Mucosa of gallbladder (tissue), 1 donor: ENCODE data around the gene GAS6. TPM values are rescaled to one million over a fixed set of nuclear protein-coding genes. Genes with fewer than 3 reads are reported as not detected.
A peak's percentile ranks its signal among the peaks of the same experiment; 100 is the strongest.
"Not testable (repeated sequence)": the region's sequence is repeated elsewhere in the genome, so short reads cannot be mapped to it uniquely, and the experiment has no call there.

Experiments
- DNase-seq: peaks from one replicate; pipeline ENCODE4 v3.0.0-alpha.2; 2020; ENCODE audit warnings: low spot score
- total RNA-seq: library from RNA; stranded (reverse); gene quantifications from one replicate; pipeline ENCODE4 v1.2.1, GENCODE V29; 2021
- donor health status: DM: no; HTN: no; CAD: no.

GAS6 gene
- total RNA-seq, 1 donor from 2014 or later: 118 TPM

- no peak for DNase-seq
These were observed 55.6 kb downstream of the GAS6 start for GRCh38 chr13:113808058-113808834.

GRCh38 chr13:113806526-113806925, 57.4 kb downstream of the GAS6 start:
- no peak for DNase-seq

GRCh38 chr13:113806104-113806471, 57.8 kb downstream of the GAS6 start:
- no peak for DNase-seq

DNA sequence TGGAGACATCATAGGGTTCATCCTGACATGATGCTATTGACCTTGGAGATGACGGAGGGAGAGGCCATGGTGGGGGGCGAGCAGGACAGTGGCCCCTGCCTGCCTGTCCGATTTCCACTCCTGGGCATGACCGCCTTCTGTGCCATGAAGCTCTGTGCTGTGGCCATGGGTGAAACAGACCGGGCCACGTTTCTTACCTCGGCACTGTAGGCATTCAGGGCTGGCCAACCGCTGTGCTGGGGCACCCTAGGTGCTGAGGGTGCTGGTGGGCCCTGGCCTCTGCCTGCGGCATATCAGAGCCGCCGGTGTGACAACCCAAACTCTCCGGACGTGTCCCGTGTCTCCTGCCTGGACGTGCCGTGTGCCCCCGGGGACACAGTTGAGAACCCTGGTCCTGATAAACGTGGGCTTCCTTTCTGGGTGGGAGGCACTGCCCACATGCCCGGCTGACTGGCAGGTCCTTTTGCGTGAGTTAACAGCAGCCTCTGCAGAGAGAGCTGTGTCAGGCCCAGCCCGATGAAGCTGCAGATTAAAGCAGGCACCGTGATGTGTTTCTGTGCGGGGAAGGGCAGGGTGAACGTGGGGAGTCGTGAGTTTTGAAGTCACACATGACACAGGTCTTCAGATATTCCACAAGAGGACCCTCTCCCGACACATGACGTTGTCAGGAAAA, 58.3 kb downstream of the GAS6 start:
- no peak for DNase-seq

DNA sequence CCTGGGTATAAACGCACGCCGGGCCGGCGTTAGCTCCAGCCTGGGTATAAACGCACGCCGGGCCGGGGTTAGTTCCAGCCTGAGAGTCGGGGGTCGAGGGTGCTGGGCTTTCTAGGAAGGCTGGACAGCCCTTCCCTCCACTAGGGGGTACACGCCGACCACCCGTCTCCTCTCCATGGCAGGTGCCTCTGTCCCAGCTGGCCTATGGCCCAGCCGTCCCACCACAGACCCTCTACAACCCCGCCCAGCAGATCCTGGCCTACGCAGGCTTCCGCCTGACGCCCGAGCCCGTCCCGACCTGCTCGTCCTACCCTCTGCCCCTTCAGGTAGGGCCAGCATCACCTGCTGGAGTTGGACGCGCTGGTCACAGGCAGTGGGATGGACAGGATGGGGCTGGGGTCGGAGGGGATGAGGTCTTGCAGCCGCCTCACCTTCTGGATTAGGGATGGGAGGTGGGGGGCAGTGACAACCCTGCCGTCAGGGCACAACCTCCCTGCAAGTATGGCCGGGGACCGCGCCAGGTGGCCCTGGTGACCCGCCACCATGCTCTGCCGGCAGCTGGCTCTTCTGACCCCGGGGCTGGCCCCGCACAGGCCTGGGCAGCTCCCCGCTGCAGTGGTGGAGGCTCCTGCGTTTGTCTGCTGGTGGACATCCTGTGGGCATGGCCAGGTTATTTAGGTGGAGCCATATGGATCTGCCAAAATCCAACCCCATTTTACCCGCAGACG, 59.0 kb downstream of the GAS6 start:
- DNase-seq: no peak

DNA sequence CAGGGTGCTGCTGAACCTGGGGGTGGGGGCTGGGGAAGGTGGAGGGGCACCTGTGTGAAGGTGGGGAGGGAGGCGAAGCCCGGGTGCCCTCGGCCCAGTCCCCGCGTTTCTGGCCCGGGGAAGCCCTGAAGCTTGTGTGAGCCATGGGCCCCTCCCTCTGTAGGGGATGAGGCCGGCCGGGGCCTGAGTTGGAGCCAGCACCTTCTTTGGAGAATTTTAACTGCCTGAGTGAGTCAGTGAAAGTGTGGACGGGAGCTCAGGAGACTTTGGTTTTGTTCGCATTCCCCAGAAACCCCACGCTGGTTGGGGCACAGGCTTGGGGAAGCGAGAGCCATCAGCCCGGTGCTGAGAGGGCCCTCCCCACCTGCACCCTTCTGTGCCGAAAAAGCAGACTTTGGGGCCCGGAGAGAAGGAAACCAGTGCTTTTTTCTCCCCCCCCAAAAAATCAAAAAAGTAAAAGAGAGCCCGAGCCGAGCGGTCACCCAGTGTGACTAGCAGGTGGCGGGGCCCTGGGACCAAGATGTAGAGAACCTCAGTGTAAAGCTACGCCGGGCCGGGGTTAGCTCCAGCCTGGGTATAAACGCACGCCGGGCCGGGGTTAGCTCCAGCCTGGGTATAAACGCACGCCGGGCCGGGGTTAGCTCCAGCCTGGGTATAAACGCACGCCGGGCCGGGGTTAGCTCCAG, 59.7 kb downstream of the GAS6 start:
- no peak for DNase-seq

GRCh38 chr13:113803409-113804016, 60.4 kb downstream of the GAS6 start:
- no peak for DNase-seq

GRCh38 chr13:113802761-113803160, 61.1 kb downstream of the GAS6 start:
- DNase-seq: no peak

- peak; percentile 42 for DNase-seq
These were observed 61.8 kb downstream of the GAS6 start for GRCh38 chr13:113802090-113802531.

- DNase-seq: no peak
These were observed 62.5 kb downstream of the GAS6 start for GRCh38 chr13:113801289-113801961.

DNA sequence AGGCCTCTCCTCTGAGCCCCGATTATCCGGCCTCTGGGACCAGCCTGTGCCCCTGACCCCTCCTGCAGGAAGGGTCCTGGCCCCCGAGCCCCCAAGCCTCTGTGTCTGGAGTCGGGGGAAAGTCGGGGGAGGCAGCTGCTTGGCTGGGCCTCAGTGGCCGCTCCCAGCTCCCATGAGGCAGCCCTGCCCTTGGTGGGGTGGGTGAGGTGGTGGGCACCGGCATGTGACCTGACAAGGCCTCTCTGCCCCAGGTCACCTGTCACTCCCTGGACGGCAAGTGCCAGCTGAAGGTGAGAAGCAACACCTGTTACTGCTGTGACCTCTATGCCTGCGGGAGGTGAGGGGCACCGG, 63.3 kb downstream of the GAS6 start:
- no peak for DNase-seq

DNA sequence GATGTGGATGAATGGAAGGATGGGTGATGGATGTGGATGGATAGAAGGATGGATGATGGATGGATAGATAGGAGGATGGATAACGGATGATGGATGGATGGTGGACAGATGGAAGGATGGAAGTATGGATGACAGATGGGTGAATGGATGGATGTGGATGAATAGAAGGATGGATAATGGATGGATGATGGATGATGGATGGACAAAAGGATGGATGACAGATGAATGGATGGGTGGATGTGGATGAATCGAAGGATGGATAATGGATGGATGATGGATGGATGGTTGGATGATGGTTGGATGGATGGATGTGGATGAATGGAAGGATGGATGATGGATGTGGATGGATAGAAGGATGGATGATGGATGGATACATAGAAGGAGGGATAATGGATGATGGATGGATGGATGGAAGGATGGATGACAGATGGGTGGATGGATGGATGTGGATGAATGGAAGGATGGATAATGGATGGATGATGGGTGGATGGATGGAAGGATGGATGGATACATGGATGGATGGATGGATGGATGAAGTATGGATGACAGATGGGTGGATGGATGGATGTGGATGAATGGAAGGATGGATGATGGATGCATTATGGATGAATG, 65.6 kb downstream of the GAS6 start:
- no peak for DNase-seq

DNA sequence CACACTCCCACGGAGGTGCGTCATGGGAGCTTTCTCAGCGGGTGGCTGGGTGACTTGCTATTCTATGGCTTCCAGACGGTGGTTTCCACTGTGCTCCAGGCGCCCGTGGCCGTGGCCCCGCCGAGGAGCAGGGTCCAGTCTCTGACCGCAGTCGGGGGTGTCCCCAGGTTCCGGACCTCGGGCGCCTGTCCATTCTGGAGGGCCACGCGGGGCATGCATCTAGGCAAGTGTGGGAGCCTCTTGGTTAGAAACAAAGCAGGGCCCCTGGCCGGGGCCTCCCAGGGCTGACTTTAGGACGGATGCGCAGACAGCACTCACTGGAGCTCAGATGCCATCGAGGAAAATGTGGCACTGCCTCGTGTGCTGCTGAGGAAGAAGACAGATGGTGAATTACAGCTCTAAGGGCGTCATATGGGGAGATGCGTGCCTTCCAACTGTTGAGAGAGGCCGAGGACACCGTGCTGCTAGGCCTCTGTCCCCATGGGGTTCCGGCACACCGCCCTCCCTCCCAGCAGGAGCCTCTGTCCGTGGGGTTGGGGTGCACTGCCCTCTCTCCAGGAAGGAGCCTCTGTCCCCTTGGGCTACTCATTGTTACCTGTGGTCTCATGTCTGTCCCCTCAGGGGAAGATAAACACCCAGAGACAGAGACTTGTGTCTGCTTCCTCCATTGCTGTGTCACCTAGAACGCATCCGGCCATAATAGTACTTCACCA, 66.8 kb downstream of the GAS6 start:
- DNase-seq: no peak

DNA sequence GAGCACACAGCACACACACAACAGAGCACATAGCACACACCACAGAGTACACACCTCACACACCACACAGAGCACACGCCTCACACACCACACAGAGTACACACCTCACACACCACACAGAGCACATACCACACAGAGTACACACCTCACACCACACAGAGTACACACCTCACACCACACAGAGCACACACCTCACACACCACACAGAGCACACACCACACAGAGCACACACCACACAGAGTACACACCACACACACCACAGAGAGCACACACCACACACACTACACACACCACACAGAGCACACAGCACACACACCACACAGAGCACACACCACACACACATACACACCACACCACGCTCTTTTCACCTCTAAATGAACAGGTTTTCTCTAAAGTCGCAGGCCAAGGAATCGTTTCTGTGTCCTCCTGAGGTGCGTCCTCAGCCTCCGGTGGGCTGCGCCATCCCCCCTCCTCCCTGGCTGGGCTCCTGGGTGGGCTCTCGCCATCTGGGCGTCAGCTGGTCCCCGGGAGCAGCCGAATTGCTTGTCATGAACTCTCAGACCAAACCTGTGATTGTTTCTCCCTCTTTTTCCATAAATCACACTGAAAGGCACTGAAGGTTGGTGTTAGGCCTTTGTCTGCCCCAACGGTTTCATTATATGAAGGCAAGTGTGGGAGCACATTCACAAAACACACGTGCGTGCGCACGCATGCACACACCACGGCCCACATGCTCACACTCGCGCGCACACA, 67.5 kb downstream of the GAS6 start:
- no peak for DNase-seq

DNA sequence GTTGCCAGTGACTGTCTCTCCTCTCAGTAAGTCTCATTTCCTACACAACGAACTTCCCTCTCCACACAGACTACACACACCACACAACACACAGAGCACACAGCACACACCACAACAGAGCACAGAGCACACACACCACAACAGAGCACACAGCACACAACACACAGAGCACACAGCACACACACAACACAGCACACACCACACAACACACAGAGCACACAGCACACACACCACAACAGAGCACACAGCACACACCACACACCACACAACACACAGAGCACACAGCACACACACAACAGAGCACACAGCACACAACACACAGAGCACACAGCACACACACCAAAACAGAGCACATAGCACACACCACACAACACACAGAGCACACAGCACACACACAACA, 68.5 kb downstream of the GAS6 start:
- not testable (repeated sequence) for DNase-seq

- no peak for DNase-seq
These were observed 69.1 kb downstream of the GAS6 start for GRCh38 chr13:113794764-113795173.

GRCh38 chr13:113794086-113794485, 69.8 kb downstream of the GAS6 start:
- DNase-seq: no peak

GRCh38 chr13:113793718-113794085, 70.2 kb downstream of the GAS6 start:
- no peak for DNase-seq
